Neural cell (in vitro differentiated cells): ENCODE data around the gene ADCY2.

Source experiments
- POLR2AphosphoS5 ChIP-seq: IDR thresholded peaks from 2 replicates; pipeline ENCODE4 v1.6.1; 2012
- REST ChIP-seq: IDR thresholded peaks from 2 replicates; pipeline ENCODE4 v1.6.1; 2012; ENCODE audit warnings: borderline replicate concordance
- TAF1 ChIP-seq: IDR thresholded peaks from 2 replicates; pipeline ENCODE4 v1.6.1; 2012; ENCODE audit warnings: low read depth

- no peak for TF ChIP-seq POLR2AphosphoS5
- TF ChIP-seq TAF1, result no peak
- TF ChIP-seq REST, result no peak
These were observed 272.2 kb downstream of the ADCY2 start for GRCh38 chr5:7668161-7668560.
